HepG2 (cell line): ENCODE data around the gene DCC. TPM values are rescaled to one million over a fixed set of nuclear protein-coding genes. Genes with fewer than 3 reads are reported as not detected.

Experiments used
- ATAC-seq: fragments of 200-7000 bp; cut with Tn5 transposase; 3 replicates; pipeline ENCODE4 v1.9.1; 2020; ENCODE audit warnings: mild to moderate bottlenecking, moderate library complexity
- BruUV-seq: library from RNA; stranded (reverse); fragments of 400-500 nt; replicated peaks from 2 replicates; lab custom pipeline; 2021; lab: Mats Ljungman, UMichigan
- CTCF ChIA-PET: fragments of 300-600 bp; formaldehyde crosslinking; extraction: SDS; loops from one replicate; lab custom pipeline; 2021; ENCODE audit warnings: low total read pairs, inconsistent platforms, low intra/inter-chr PET ratio; lab: Yijun Ruan, JAX
- POLR2A ChIA-PET: fragments of 350-600 bp; sonication (Branson Sonifier 250); formaldehyde crosslinking; loops from one replicate; lab custom pipeline; 2020; ENCODE audit warnings: antibody characterized with exemption, inconsistent platforms; lab: Yijun Ruan, JAX
- DNase-seq: peaks from one replicate; pipeline ENCODE4 v3.0.0-alpha.2; 2015; ENCODE audit warnings: low spot score
- FAIRE-seq: peaks from 3 replicates; lab custom pipeline; 2011; peaks lifted over from hg19 to GRCh38; lab: Jason Lieb, UNC
- H2AFZ ChIP-seq: one replicate; pipeline ENCODE4 v1.6.1; 2011; ENCODE audit warnings: low read length, inconsistent platforms
- H3K27ac ChIP-seq: fragments of 300-600 bp; 3 replicates; pipeline ENCODE4 v1.8.0; 2011; ENCODE audit warnings: mixed run types, mild to moderate bottlenecking, mixed read lengths, low read length, inconsistent platforms; ENCODE audit not compliant: insufficient read depth; ENCODE audit errors: extremely low read length
- H3K27me3 ChIP-seq, 2 experiments: fragments of 200-600 bp in 1 of 2; 2 replicates in 1 of 2; 3 replicates in 1 of 2; pipeline versions ENCODE4 v1.6.0 to v1.8.0; 2011; ENCODE audit warnings: low read length in 2 of 2, mild to moderate bottlenecking in 2 of 2, moderate library complexity in 2 of 2, inconsistent platforms in 1 of 2; ENCODE audit not compliant: insufficient read depth in 2 of 2, control insufficient read depth in 1 of 2
- H3K36me3 ChIP-seq, 2 experiments: fragments of 200-600 bp in 1 of 2; replicated peaks in 1 of 2; 2 replicates in 1 of 2; 3 replicates in 1 of 2; pipeline versions ENCODE4 v1.5.1 to v1.8.0; 2011; ENCODE audit warnings: low read length in 2 of 2, inconsistent platforms in 1 of 2; ENCODE audit not compliant: insufficient read depth in 2 of 2, control insufficient read depth in 1 of 2
- H3K4me1 ChIP-seq: 2 replicates; pipeline ENCODE4 v1.5.1; 2012; ENCODE audit warnings: low read length, inconsistent platforms; ENCODE audit not compliant: insufficient read depth
- H3K4me2 ChIP-seq: 2 replicates; pipeline ENCODE4 v1.6.0; 2011; ENCODE audit warnings: low read depth, low read length, inconsistent platforms
- H3K4me3 ChIP-seq, 3 experiments: fragments of 200-600 bp in 1 of 3; sonication (generic), shearing (Covaris generic) in 1 of 3; replicated peaks in 1 of 3; 2 replicates each; pipeline ENCODE4 v1.5.1; 2011 to 2016; ENCODE audit warnings: low read length in 3 of 3, inconsistent platforms in 2 of 3, low read depth in 2 of 3, mild to moderate bottlenecking in 2 of 3, control low read depth in 1 of 3, mixed read lengths in 1 of 3; ENCODE audit not compliant: insufficient read depth in 1 of 3
- H3K79me2 ChIP-seq: one replicate; pipeline ENCODE4 v1.6.1; 2011; ENCODE audit warnings: low read length, inconsistent platforms; ENCODE audit not compliant: insufficient read depth
- H3K9ac ChIP-seq: 2 replicates; pipeline ENCODE4 v1.6.0; 2011; ENCODE audit warnings: mild to moderate bottlenecking, low read depth, low read length, inconsistent platforms; ENCODE audit not compliant: insufficient read depth
- H3K9me3 ChIP-seq: 2 replicates; pipeline ENCODE4 v1.5.1; 2012; ENCODE audit warnings: mild to moderate bottlenecking, low read length
- H4K20me1 ChIP-seq: 2 replicates; pipeline ENCODE4 v1.6.0; 2011; ENCODE audit warnings: inconsistent platforms, mild to moderate bottlenecking, low read length, moderate library complexity; ENCODE audit not compliant: insufficient read depth
- HOXA3 ChIP-seq: sonication (generic); formaldehyde crosslinking; IDR thresholded peaks from 2 replicates; pipeline ENCODE4 v1.5.0; 2020; ENCODE audit warnings: missing genetic modification reagents
- MXI1 ChIP-seq: IDR thresholded peaks from 3 replicates; pipeline ENCODE4 v1.6.1; 2012; ENCODE audit warnings: low read depth, low read length, inconsistent platforms, borderline replicate concordance
- NKX3-1 ChIP-seq: sonication (generic); formaldehyde crosslinking; IDR thresholded peaks from 2 replicates; pipeline ENCODE4 v1.5.0; 2020; ENCODE audit warnings: missing genetic modification reagents
- PAX8 ChIP-seq: sonication (generic); formaldehyde crosslinking; IDR thresholded peaks from 2 replicates; pipeline ENCODE4 v1.8.0; 2022; ENCODE audit warnings: mild to moderate bottlenecking, missing genetic modification reagents, borderline replicate concordance
- SALL2 ChIP-seq: sonication (generic); formaldehyde crosslinking; IDR thresholded peaks from 2 replicates; pipeline ENCODE4 v1.8.1; 2023; ENCODE audit warnings: mild to moderate bottlenecking, missing genetic modification reagents, inconsistent platforms
- TBX3 ChIP-seq: fragments of 450-650 bp; IDR thresholded peaks from 2 replicates; pipeline ENCODE4 v1.6.1; 2017; ENCODE audit warnings: antibody characterized with exemption, mild to moderate bottlenecking, inconsistent platforms, borderline replicate concordance
- TCF12 ChIP-seq, 2 experiments: fragments of 450-650 bp in 1 of 2; sonication (generic) in 1 of 2; formaldehyde crosslinking in 1 of 2; IDR thresholded peaks; 2 replicates each; pipeline versions ENCODE4 v1.6.1 to v1.8.0; 2017 to 2022; ENCODE audit warnings: antibody characterized with exemption in 1 of 2, mild to moderate bottlenecking in 1 of 2, missing genetic modification reagents in 1 of 2, moderate library complexity in 1 of 2
- TGIF2 ChIP-seq: IDR thresholded peaks from 2 replicates; pipeline ENCODE4 v1.6.1; 2016; ENCODE audit warnings: control low read depth, missing compliant biosample characterization
- TSC22D2 ChIP-seq: sonication (generic); formaldehyde crosslinking; IDR thresholded peaks from 2 replicates; pipeline ENCODE4 v1.5.1; 2020; ENCODE audit warnings: missing genetic modification reagents, mild to moderate bottlenecking, borderline replicate concordance
- ZKSCAN8 ChIP-seq: IDR thresholded peaks from 2 replicates; pipeline ENCODE4 v1.6.1; 2016; ENCODE audit warnings: borderline replicate concordance, missing genetic modification reagents, missing compliant biosample characterization
- ZNF124 ChIP-seq: sonication (generic); formaldehyde crosslinking; IDR thresholded peaks from 2 replicates; pipeline ENCODE4 v1.4.0; 2020; ENCODE audit warnings: missing genetic modification reagents
- ZNF503 ChIP-seq: sonication (generic); formaldehyde crosslinking; IDR thresholded peaks from 2 replicates; pipeline ENCODE4 v1.4.0; 2020; ENCODE audit warnings: missing genetic modification reagents
- WGBS: methylation state at CpG from one replicate; pipeline ENCODE4 v1.1.6; 2017; ENCODE audit warnings: low lambda C conversion rate; 5-methylcytosine and 5-hydroxymethylcytosine counted together
- in situ Hi-C: cut with HindIII; loops from 2 replicates; pipeline ENCODE4 v1.10.0; 2017; ENCODE audit warnings: low pct_unique_long_range_greater_than_20kb; ENCODE audit not compliant: extremely low pct_ligation_motif_present
- intact Hi-C: fragments of 100-400 bp; cut with micrococcal nuclease; formaldehyde crosslinking; loops from one replicate; pipeline ENCODE4 v1.10.0; 2022; ENCODE audit not compliant: unreplicated experiment
- polyA plus RNA-seq, 8 experiments: library from polyadenylated mRNA; depleted of rRNA in 3 of 8; stranded (reverse) in 7 of 8; unstranded in 1 of 8; fragments of >200 nt; fragmentation: Illumina TruSeq in 4 of 8; extraction: Trizol in 4 of 8; gene quantifications; 2 replicates each; pipeline versions ENCODE4 v1.2.1 to v1.2.3, GENCODE V29; 2011 to 2016; ENCODE audit warnings: low read depth in 4 of 8, missing spikeins in 1 of 8, mixed read lengths in 1 of 8; ENCODE audit not compliant: insufficient read depth in 1 of 8
- total RNA-seq, 5 experiments: library from RNA; depleted of rRNA; stranded (reverse); fragments of >200 nt; fragmentation: Illumina TruSeq; extraction: Trizol; gene quantifications; 2 replicates each; pipeline ENCODE4 v1.2.3, GENCODE V29; 2016; ENCODE audit warnings: low read depth in 1 of 5

Gene DCC
- total and polyA plus RNA-seq, 2 of the 13 experiments (the other 11 are each of a cell fraction or from before 2014, with no cell fraction given), result not detected

GRCh38 chr18:52620926-52621439, 281.0 kb downstream of the DCC start:
- no peak for TF ChIP-seq NKX3-1 (CRISPR knock-in tag)
- no peak for TF ChIP-seq ZNF124 (CRISPR knock-in tag)
- TF ChIP-seq TBX3, result no peak
- no peak for TF ChIP-seq ZKSCAN8
- no peak for TF ChIP-seq TCF12 (IDR thresholded peaks at IDR 0.05)
- TF ChIP-seq TCF12 (CRISPR knock-in tag; IDR thresholded peaks at IDR 0.05), result no peak
- TF ChIP-seq, all 625 proteins: peak for 0
- intact Hi-C loops (no loop called here), in situ Hi-C loops (no loop called here)
- no peak overlapping the region for H3K4me3 ChIP-seq
- ChIA-PET CTCF (no interaction called here), POLR2A (no interaction called here)
- ATAC-seq (peak; percentile 55), DNase-seq (no peak), FAIRE-seq (no peak)
- no peak overlapping the region for H3K4me2 ChIP-seq
- no peaks in the 10 kb centered on the region for H3K4me1 ChIP-seq
- no peaks in the 10 kb centered on the region for H3K36me3 ChIP-seq
- H3K27ac ChIP-seq, result no peak overlapping the region
- H2AFZ ChIP-seq, result no peak overlapping the region
- BruUV-seq, result no TSS peak
- H3K9me3 ChIP-seq, result no peaks in the 10 kb centered on the region
- WGBS, result 0% methylated on average over 3 of the region's 3 CpGs
- H3K27me3 ChIP-seq, result no peaks in the 10 kb centered on the region
- H4K20me1 ChIP-seq, result no peaks in the 10 kb centered on the region
- H3K9ac ChIP-seq, result no peak overlapping the region
- H3K79me2 ChIP-seq, result no peaks in the 10 kb centered on the region

- CTCF ChIA-PET, result no interaction called here
- intact Hi-C loops (no loop called here), in situ Hi-C loops (no loop called here)
Measured at GRCh38 chr18:52624702-52625101, 284.7 kb downstream of the DCC start.

More at GRCh38 chr18:52624702-52625101, 284.7 kb downstream of the DCC start:
- Histone ChIP-seq H3K79me2 (no peaks in the 10 kb centered on the region), H3K4me2 (no peak overlapping the region), H3K9me3 (no peaks in the 10 kb centered on the region; the same call in 1 of the 2 replicates), H4K20me1 (no peaks in the 10 kb centered on the region), H3K9ac (no peak overlapping the region), H3K4me1 (no peaks in the 10 kb centered on the region), H3K27me3 (no peaks in the 10 kb centered on the region), H3K4me3 (no peak overlapping the region), H2AFZ (no peak overlapping the region), H3K27ac (no peak overlapping the region), H3K36me3 (no peaks in the 10 kb centered on the region)
- ATAC-seq, result no peak
- TF ChIP-seq TSC22D2 (CRISPR knock-in tag) (no peak), SALL2 (CRISPR knock-in tag) (no peak), TGIF2 (CRISPR knock-in tag) (no peak), HOXA3 (no peak), PAX8 (CRISPR knock-in tag) (no peak), ZNF503 (CRISPR knock-in tag) (no peak), MXI1 (no peak), ZNF124 (CRISPR knock-in tag) (no peak)
- no peak for DNase-seq
- BruUV-seq, result no TSS peak
- no peak for FAIRE-seq
- POLR2A ChIA-PET, result no interaction called here
- WGBS, result 48% methylated on average over 5 of the region's 5 CpGs
